Myometrial cell (primary cell): Measurements from ENCODE around the gene SAXO2. TPM values are rescaled to one million over a fixed set of nuclear protein-coding genes. Genes with fewer than 3 reads are reported as not detected.

ENCODE experiments used
- total RNA-seq: library from RNA; depleted of rRNA; stranded (reverse); fragments of >200 nt; gene quantifications from 2 replicates; pipeline ENCODE4 v1.2.3, GENCODE V29; 2015

The SAXO2 gene, protein sequence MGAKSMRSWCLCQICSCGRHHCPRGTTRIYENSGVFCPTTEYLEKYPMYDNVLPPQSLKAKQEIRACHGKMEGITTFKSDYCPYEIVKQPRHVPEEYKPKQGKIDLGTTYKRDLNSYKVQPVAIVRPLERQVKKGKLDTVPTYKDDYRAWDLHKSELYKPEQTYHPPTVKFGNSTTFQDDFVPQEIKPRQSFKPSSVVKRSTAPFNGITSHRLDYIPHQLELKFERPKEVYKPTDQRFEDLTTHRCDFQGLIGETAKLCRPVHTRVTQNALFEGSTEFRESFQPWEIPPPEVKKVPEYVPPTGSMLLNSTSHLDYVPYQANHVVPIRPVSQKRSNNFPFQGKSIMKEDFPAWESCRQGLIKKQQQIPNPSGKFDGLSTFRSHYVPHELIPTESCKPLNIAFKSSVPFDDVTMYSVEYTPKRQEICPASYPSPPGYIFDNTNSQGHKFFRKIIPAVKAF
- 0.29 and 0.71 TPM in 2 replicates for total RNA-seq

DNA sequence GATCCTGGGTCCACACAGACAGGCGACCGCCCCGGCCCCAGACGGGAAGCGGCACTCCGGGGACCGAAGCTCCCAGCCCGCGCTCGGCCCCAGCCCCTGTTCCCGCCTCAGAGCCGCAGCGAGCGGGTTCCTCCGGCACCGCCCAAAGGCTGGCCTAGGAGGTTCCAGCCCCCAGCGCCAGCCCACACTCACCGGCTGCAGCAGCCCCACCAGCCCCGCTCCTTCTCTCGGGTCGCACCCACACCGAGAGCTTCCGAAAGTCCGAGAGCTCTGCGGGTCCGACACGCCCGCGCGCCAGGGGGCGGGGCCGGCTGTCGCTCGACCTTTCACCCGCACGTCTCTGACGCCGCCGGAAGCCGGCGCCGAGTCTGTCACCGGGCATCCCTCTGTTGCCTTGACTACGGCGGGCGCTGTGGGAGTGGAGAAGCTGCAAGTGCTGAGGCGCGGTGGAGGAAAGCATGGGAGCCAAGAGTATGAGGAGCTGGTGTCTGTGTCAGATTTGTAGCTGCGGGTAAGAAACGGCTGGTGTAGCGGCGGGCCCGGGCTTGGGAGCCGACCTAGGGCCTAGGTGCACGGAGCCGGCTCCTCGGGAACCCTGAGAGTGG lies at the start of gene SAXO2, which contains the start of gene EFL1:
TSS of gene SAXO2 (plus strand) at position 397 of the 605 bp plus-strand sequence. CDS start at position 459, 62 bp downstream.
TSS of gene EFL1 (minus strand) at position 313 of the 605 bp plus-strand sequence. CDS start 956 bp downstream, outside the sequence.

Other genes starting within 250 kb of the SAXO2 start
- gene MEX3B, start 216.8 kb upstream of the SAXO2 start, total RNA-seq: 2.9 and 4.1 TPM in 2 replicates
- gene EFL1, start 84 bp upstream of the SAXO2 start, total RNA-seq: 14.9 and 17.3 TPM in 2 replicates
- gene GOLGA6L10, start 86.7 kb downstream of the SAXO2 start, total RNA-seq: 0.29 and 1.8 TPM in 2 replicates
- gene GOLGA6L9, start 167.0 kb downstream of the SAXO2 start, total RNA-seq: under 0.01 and 1.6 TPM in 2 replicates